GM23248 (cell line): Measurements from ENCODE around the gene LSS.

Experiments used
- EZH2 ChIP-seq: fragments of 200-600 bp; sonication (generic); IDR thresholded peaks from 2 replicates; pipeline ENCODE4 v1.6.1; 2018; ENCODE audit warnings: antibody characterized with exemption, mild to moderate bottlenecking; ENCODE audit not compliant: insufficient read depth, poor library complexity, severe bottlenecking
- EZH2phosphoT487 ChIP-seq: fragments of 200-600 bp; sonication (generic); IDR thresholded peaks from 2 replicates; pipeline ENCODE4 v1.6.1; 2018; ENCODE audit warnings: antibody characterized with exemption, moderate library complexity, mild to moderate bottlenecking, low read depth; ENCODE audit not compliant: insufficient read depth

- TF ChIP-seq EZH2, result no peak
- TF ChIP-seq EZH2phosphoT487, result no peak
These were observed 56.3 kb downstream of the LSS start for GRCh38 chr21:46171996-46172862.
